Measurements from ENCODE around the gene KLRF2.
A peak's percentile ranks its signal among the peaks of the same experiment; 100 is the strongest.
"Not testable (repeated sequence)": the region's sequence is repeated elsewhere in the genome, so short reads cannot be mapped to it uniquely, and the experiment has no call there.

KLRF2 gene

GRCh38 chr12:9868951-9869306 is 12.4 kb upstream of the KLRF2 start:
- DNase-seq (ENCODE audit: extremely low read depth, low read depth), result no peak
- peak overlapping the region; percentile 42; the same call in 1 of the 2 replicates for H3K4me3 ChIP-seq (replicated peaks; ENCODE audit: low read depth, low read length)
- no peak for TF ChIP-seq CTCF (IDR thresholded peaks at IDR 0.05; ENCODE audit: low read depth, low read length, missing control alignments)

GRCh38 chr12:9869307-9870161 is 11.8 kb upstream of the KLRF2 start, which contains the start of gene CLEC2B:
Gene CLEC2B (minus strand): TSS chr12:9869354.
- DNase-seq (ENCODE audit: extremely low read depth, low read depth), result peak; percentile 58
- no peak for TF ChIP-seq CTCF (IDR thresholded peaks at IDR 0.05; ENCODE audit: low read depth, low read length, missing control alignments)
- H3K4me3 ChIP-seq (replicated peaks; ENCODE audit: low read depth, low read length), result peak within 1 kb of the TSS; percentile 42

- no peak overlapping the region for H3K4me3 ChIP-seq (replicated peaks; ENCODE audit: low read depth, low read length)
- no peak for TF ChIP-seq CTCF (IDR thresholded peaks at IDR 0.05; ENCODE audit: low read depth, low read length, missing control alignments)
- no peak for DNase-seq (ENCODE audit: extremely low read depth, low read depth)
Observed at GRCh38 chr12:9870286-9870866, 10.9 kb upstream of the KLRF2 start.

- TF ChIP-seq CTCF (IDR thresholded peaks at IDR 0.05; ENCODE audit: low read depth, low read length, missing control alignments), result no peak
- DNase-seq (ENCODE audit: extremely low read depth, low read depth), result no peak
- no peak overlapping the region for H3K4me3 ChIP-seq (replicated peaks; ENCODE audit: low read depth, low read length)
Observed at GRCh38 chr12:9872162-9872561, 9.1 kb upstream of the KLRF2 start.

GRCh38 chr12:9872742-9873141 is 8.5 kb upstream of the KLRF2 start:
- H3K4me3 ChIP-seq (replicated peaks; ENCODE audit: low read depth, low read length), result no peak overlapping the region
- TF ChIP-seq CTCF (IDR thresholded peaks at IDR 0.05; ENCODE audit: low read depth, low read length, missing control alignments), result no peak
- DNase-seq (ENCODE audit: extremely low read depth, low read depth), result no peak

- DNase-seq (ENCODE audit: extremely low read depth, low read depth); H3K4me3 ChIP-seq (replicated peaks; ENCODE audit: low read depth, low read length): not testable (repeated sequence)
Observed at GRCh38 chr12:9876120-9876519, 5.2 kb upstream of the KLRF2 start.

GRCh38 chr12:9880532-9881078 is 684 bp upstream of the KLRF2 start:
- no peak overlapping the region for H3K4me3 ChIP-seq (replicated peaks; ENCODE audit: low read depth, low read length)
- TF ChIP-seq CTCF (IDR thresholded peaks at IDR 0.05; ENCODE audit: low read depth, low read length, missing control alignments), result no peak
- DNase-seq (ENCODE audit: extremely low read depth, low read depth), result no peak

All from HFF-Myc (cell line).